ENCODE results near the gene CORO2B. TPM values are rescaled to one million over a fixed set of nuclear protein-coding genes. Genes with fewer than 3 reads are reported as not detected.

CORO2B gene
- total and polyA plus RNA-seq, 10 donors = 0.93 to 8.8 (median 3.6) TPM

- no peak for DNase-seq
- WGBS, 5 donors = 80 to 93% (median 90%) methylated on average over 4 to 9 of the region's 9 CpGs
- TF ChIP-seq CTCF (IDR thresholded peaks at IDR 0.05 in 8 of 11, conservative IDR thresholded peaks at IDR 0.05 in 3 of 11) = no peak
- TF ChIP-seq POLR2AphosphoS5 (IDR thresholded peaks at IDR 0.05) = no peak
- TF ChIP-seq POLR2A (IDR thresholded peaks at IDR 0.05) = no peak
- no peaks in the 10 kb centered on the region for H3K36me3 ChIP-seq
- H3K9me3 ChIP-seq = no peaks in the 10 kb centered on the region
- no peaks in the 10 kb centered on the region for H3K27me3 ChIP-seq (replicated peaks in 1 of 7)
- intact Hi-C loops (cut with DNase I; ENCODE audit: low total_unique reads) = no loop called here
- H3K27ac ChIP-seq = no peak overlapping the region
- H3K4me1 ChIP-seq = peaks cover 6 to 30% (median 17%) of the 10 kb centered on the region in 6 donors
- H3K4me3 ChIP-seq = no peak overlapping the region
These were observed 119.2 kb downstream of the CORO2B start for GRCh38 chr15:68697711-68698690.

GRCh38 chr15:68698708-68699107, 119.9 kb downstream of the CORO2B start:
- Histone ChIP-seq H3K36me3 (no peaks in the 10 kb centered on the region), H3K4me3 (no peak overlapping the region), H3K27me3 (replicated peaks in 1 of 7) (no peaks in the 10 kb centered on the region), H3K4me1 (peaks cover 6 to 26% (median 17%) of the 10 kb centered on the region in 6 donors), H3K27ac (no peak overlapping the region), H3K9me3 (no peaks in the 10 kb centered on the region)
- TF ChIP-seq CTCF (IDR thresholded peaks at IDR 0.05 in 8 of 11, conservative IDR thresholded peaks at IDR 0.05 in 3 of 11) = no peak
- TF ChIP-seq POLR2A (IDR thresholded peaks at IDR 0.05) = no peak
- no peak for TF ChIP-seq POLR2AphosphoS5 (IDR thresholded peaks at IDR 0.05)
- peak; percentile 16 for DNase-seq
- intact Hi-C loops (cut with DNase I; ENCODE audit: low total_unique reads) = no loop called here
- 67 to 88% (median 76%) methylated on average over 5 of the region's 5 CpGs for WGBS, 5 donors

- TF ChIP-seq POLR2AphosphoS5 (IDR thresholded peaks at IDR 0.05) = no peak
- TF ChIP-seq POLR2A (IDR thresholded peaks at IDR 0.05) = no peak
- TF ChIP-seq CTCF (IDR thresholded peaks at IDR 0.05 in 8 of 11, conservative IDR thresholded peaks at IDR 0.05 in 3 of 11) = no peak
- intact Hi-C loops (cut with DNase I; ENCODE audit: low total_unique reads) = no loop called here
- Histone ChIP-seq H3K4me1 (peaks cover 9 to 30% (median 20%) of the 10 kb centered on the region in 6 donors), H3K36me3 (no peaks in the 10 kb centered on the region), H3K27ac (peak overlapping the region in 1 of 8 donors; percentile 20), H3K9me3 (no peaks in the 10 kb centered on the region), H3K4me3 (no peak overlapping the region), H3K27me3 (replicated peaks in 1 of 7) (no peaks in the 10 kb centered on the region)
- WGBS, 5 donors = 75 to 87% (median 80%) methylated on average over 9 to 12 of the region's 12 CpGs
- DNase-seq = peak; percentile 44
These were observed 120.5 kb downstream of the CORO2B start for GRCh38 chr15:68699124-68699880.
